Kidney (tissue), 14 donors: ENCODE results near the gene RPTOR. TPM values are rescaled to one million over a fixed set of nuclear protein-coding genes. Genes with fewer than 3 reads are reported as not detected.

ENCODE experiments used
- DNase-seq, 5 donors: peaks; one replicate each; pipeline ENCODE4 v3.0.0-alpha.2; 2013 to 2020
- FAIRE-seq: peaks from 2 replicates; lab custom pipeline; 2012; peaks lifted over from hg19 to GRCh38; lab: Jason Lieb, UNC
- H3K27ac ChIP-seq, 2 donors: one replicate each; pipeline ENCODE4 v1.7.0; 2013; ENCODE audit warnings: low read depth in 2 of 2, low read length in 2 of 2, inconsistent platforms in 1 of 2
- H3K27me3 ChIP-seq: one replicate; pipeline ENCODE4 v1.7.1; 2013; ENCODE audit warnings: low read length, inconsistent platforms; ENCODE audit not compliant: control insufficient read depth, insufficient read depth
- H3K36me3 ChIP-seq, 3 donors: one replicate each; pipeline versions ENCODE4 v1.7.0 to v1.7.1; 2013; ENCODE audit warnings: low read length in 3 of 3, control low read depth in 1 of 3, inconsistent platforms in 1 of 3; ENCODE audit not compliant: insufficient read depth in 3 of 3, control insufficient read depth in 2 of 3
- H3K4me1 ChIP-seq, 3 donors: one replicate each; pipeline versions ENCODE4 v1.7.0 to v1.7.1; 2013; ENCODE audit warnings: low read length in 3 of 3, inconsistent platforms in 1 of 3, low read depth in 1 of 3; ENCODE audit not compliant: control insufficient read depth in 2 of 3, insufficient read depth in 2 of 3
- H3K4me3 ChIP-seq, 3 donors: one replicate each; pipeline versions ENCODE4 v1.7.0 to v1.8.1; 2013; ENCODE audit warnings: low read length in 3 of 3, control low read depth in 1 of 3, inconsistent platforms in 1 of 3
- H3K9ac ChIP-seq, 3 donors: one replicate each; pipeline versions ENCODE4 v1.7.0 to v1.7.1; 2013; ENCODE audit warnings: low read length in 3 of 3, control low read depth in 1 of 3, inconsistent platforms in 1 of 3
- H3K9me3 ChIP-seq, 3 donors: one replicate each; pipeline versions ENCODE4 v1.7.0 to v1.7.1; 2013; ENCODE audit warnings: low read length in 3 of 3, control low read depth in 1 of 3, inconsistent platforms in 1 of 3; ENCODE audit not compliant: control insufficient read depth in 2 of 3, insufficient read depth in 1 of 3
- CTCF ChIP-seq: IDR thresholded peaks from 3 replicates; pipeline ENCODE4 v1.5.1; 2012; ENCODE audit warnings: mild to moderate bottlenecking, moderate library complexity, borderline replicate concordance; ENCODE audit not compliant: insufficient read depth; ENCODE audit errors: extremely low read depth
- intact Hi-C: fragments of 100-400 bp; cut with DNase I; formaldehyde crosslinking; loops from one replicate; pipeline ENCODE4 v1.11.1; 2022
- polyA plus RNA-seq: library from polyadenylated mRNA; stranded (reverse); fragments of 350-450 nt; fragmentation: Illumina TruSeq; extraction: RNeasy Lipid Tissue Mini Kit (QIAGEN cat#74804); gene quantifications from one replicate; pipeline ENCODE4 v1.2.3, GENCODE V29; 2014; ENCODE audit warnings: low read depth, low replicate concordance; ENCODE audit not compliant: insufficient read depth
- total RNA-seq: library from RNA; stranded (reverse); fragmentation: NEBNext Ultra II Directional; extraction: Animal tissue kit (Norgen Biotek cat#: 25700); gene quantifications from one replicate; pipeline ENCODE4 v1.2.1, GENCODE V29; 2021
- donor health status: control.
- donor health status: control.
- donor health status: control.
- donor health status: control.
- donor health status: control.
- donor health status: DM: yes; HTN: yes; CAD: no.
- donor health status: Normal renal cell carcinoma (clear cell type).

The RPTOR gene
- total and polyA plus RNA-seq, 2 donors from 2014 or later: 5.5 to 37.6 TPM

GRCh38 chr17:80773243-80773991 is 228.8 kb downstream of the RPTOR start:
- FAIRE-seq (no peak), DNase-seq (no peak)
- H3K4me3 ChIP-seq: no peak overlapping the region
- no peaks in the 10 kb centered on the region for H3K27me3 ChIP-seq
- no peak overlapping the region for H3K9ac ChIP-seq
- peaks cover 0 to 2% (median 2%) of the 10 kb centered on the region in 3 donors for H3K4me1 ChIP-seq
- H3K36me3 ChIP-seq: peaks cover 0 to 4% (median 2%) of the 10 kb centered on the region in 3 donors
- intact Hi-C loops: no loop called here
- no peak overlapping the region for H3K27ac ChIP-seq
- H3K9me3 ChIP-seq: no peaks in the 10 kb centered on the region
- no peak for TF ChIP-seq CTCF

GRCh38 chr17:80774146-80774545 is 229.5 kb downstream of the RPTOR start:
- no peak overlapping the region for H3K27ac ChIP-seq
- no peaks in the 10 kb centered on the region for H3K27me3 ChIP-seq
- TF ChIP-seq CTCF: no peak
- DNase-seq (no peak), FAIRE-seq (no peak)
- no peaks in the 10 kb centered on the region for H3K9me3 ChIP-seq
- H3K9ac ChIP-seq: no peak overlapping the region
- intact Hi-C loops: no loop called here
- peaks cover 0 to 2% (median 2%) of the 10 kb centered on the region in 3 donors for H3K4me1 ChIP-seq
- peaks cover 0 to 4% (median 2%) of the 10 kb centered on the region in 3 donors for H3K36me3 ChIP-seq
- H3K4me3 ChIP-seq: no peak overlapping the region

GRCh38 chr17:80774643-80775281 is 230.1 kb downstream of the RPTOR start:
- no peak for TF ChIP-seq CTCF
- Histone ChIP-seq H3K27me3 (no peaks in the 10 kb centered on the region), H3K36me3 (peaks cover 0 to 4% (median 2%) of the 10 kb centered on the region in 3 donors), H3K9ac (no peak overlapping the region), H3K4me3 (no peak overlapping the region), H3K9me3 (no peaks in the 10 kb centered on the region), H3K4me1 (peaks cover 0 to 2% (median 2%) of the 10 kb centered on the region in 3 donors), H3K27ac (no peak overlapping the region)
- FAIRE-seq: no peak
- peak in 3 of 5 donors; percentile 43 to 48 (median 43) for DNase-seq
- intact Hi-C loops: no loop called here
